SU-DHL-6 (cell line): ENCODE results near the gene TAMM41.

ENCODE experiments used
- CTCF ChIP-seq: fragments of 200-600 bp; sonication (generic); IDR thresholded peaks from one replicate; pipeline ENCODE4 v1.5.1; 2017; ENCODE audit warnings: antibody characterized with exemption, mild to moderate bottlenecking, low read length, moderate library complexity; ENCODE audit not compliant: insufficient read depth, poor library complexity, severe bottlenecking
- EZH2phosphoT487 ChIP-seq: fragments of 200-600 bp; sonication (generic), shearing (Covaris generic); conservative IDR thresholded peaks from 2 replicates; pipeline ENCODE4 v1.6.1; 2018; ENCODE audit warnings: mild to moderate bottlenecking, antibody characterized with exemption, low read length, moderate library complexity, mixed read lengths

GRCh38 chr3:11814663-11815062, 32.0 kb downstream of the TAMM41 start:
- TF ChIP-seq CTCF (no peak), EZH2phosphoT487 (no peak)
